ENCODE measurements around the gene PDE4D.

GRCh38 chr5:58961631-58962280 lies 931.8 kb downstream of the PDE4D start:
- TF ChIP-seq REST (IDR thresholded peaks at IDR 0.05; ENCODE audit: insufficient read depth in 1 of 2, low read depth in 2 of 2, low read length in 2 of 2) (no peak), POLR2AphosphoS5 (IDR thresholded peaks at IDR 0.05; ENCODE audit: low read depth, low read length) (no peak)
